ENCODE data around the gene FURIN. TPM values are rescaled to one million over a fixed set of nuclear protein-coding genes. Genes with fewer than 3 reads are reported as not detected.

FURIN gene
- total and polyA plus RNA-seq, 2 of the 8 experiments (the other 6 are each of a cell fraction or from before 2014, with no cell fraction given), result 15.8 to 32.1 TPM

DNA sequence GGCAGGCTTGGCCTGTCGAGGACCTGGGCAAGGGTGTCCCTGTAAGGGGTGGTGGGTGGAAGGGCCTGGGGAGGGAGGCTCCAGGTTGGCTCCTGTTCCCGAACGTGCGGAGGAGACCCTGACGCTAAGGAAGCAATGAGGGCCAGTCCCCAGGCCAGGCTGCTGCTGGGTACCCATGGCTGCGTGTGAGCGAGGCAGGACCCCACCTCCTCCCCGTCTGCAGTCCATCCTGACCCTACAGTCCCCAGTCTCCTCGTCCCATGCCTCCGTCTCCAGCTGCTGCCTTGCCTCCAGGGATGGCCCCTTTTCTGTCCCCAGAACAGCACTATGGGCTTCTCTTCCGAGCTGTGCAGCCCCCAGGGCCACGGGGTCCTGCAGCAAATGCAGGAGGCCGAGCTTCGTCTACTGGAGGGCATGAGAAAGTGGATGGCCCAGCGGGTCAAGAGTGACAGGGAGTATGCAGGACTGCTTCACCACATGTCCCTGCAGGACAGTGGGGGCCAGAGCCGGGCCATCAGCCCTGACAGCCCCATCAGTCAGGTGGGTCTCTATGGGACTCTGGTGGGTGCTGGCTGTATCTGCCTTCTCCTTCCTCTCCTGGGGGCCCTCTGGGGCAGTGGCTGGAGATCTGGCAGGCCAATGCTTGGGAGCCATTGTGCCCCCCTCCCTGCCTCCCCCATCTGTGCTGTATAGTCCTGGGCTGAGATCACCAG is 16.5 kb downstream of the FURIN start:
- peak overlapping the region; percentile 86 for H4K8ac ChIP-seq (ENCODE audit: extremely low read depth, insufficient read depth, low read length)
- 0 out of 2 replicates have a peak overlapping the region, but pooled peaks have one; percentile 11 for H2AFZ ChIP-seq (ENCODE audit: low read length)
- CTCF ChIA-PET (ENCODE audit: partially characterized antibody), result interaction anchor here (0.6 to 5.5 kb wide), 47 partner anchors 11 to 719 kb away, joined by 3 to 132 read pairs (median 6); partner anchors contain the start of genes BLM, FURIN, HDDC3 and MAN2A2
- no peaks in the 10 kb centered on the region for H3K27me3 ChIP-seq (replicated peaks in 1 of 4; ENCODE audit: control insufficient read depth in 3 of 4, extremely low read depth in 1 of 4, insufficient read depth in 3 of 4, low read length in 3 of 4)
- peak overlapping the region; percentile 95 for H4K91ac ChIP-seq (replicated peaks; ENCODE audit: insufficient read length, low read length)
- H3K23me2 ChIP-seq (ENCODE audit: low read depth, low read length), result no peaks in the 10 kb centered on the region; the same call in 1 of the 2 replicates
- H3K4ac ChIP-seq (replicated peaks; ENCODE audit: insufficient read length, low read depth, low read length), result peak overlapping the region; percentile 57
- no peaks in the 10 kb centered on the region; the same call in 1 of the 2 replicates for H3K79me1 ChIP-seq (ENCODE audit: low read depth, low read length)
- no peak overlapping the region for H3K56ac ChIP-seq (replicated peaks; ENCODE audit: insufficient read length, low read depth, low read length)
- POLR2A ChIA-PET (ENCODE audit: partially characterized antibody), result interaction anchor here (1.2 to 4.7 kb wide), 7 partner anchors 11 to 330 kb away, joined by 3 to 22 read pairs (median 11); partner anchors contain the start of genes FURIN and UNC45A
- H2BK5ac ChIP-seq (ENCODE audit: low read depth, low read length), result peak overlapping the region; percentile 87; the same call in 1 of the 2 replicates
- H4K5ac ChIP-seq (ENCODE audit: insufficient read length, low read depth, low read length), result peak overlapping the region; percentile 37
- H3K9ac ChIP-seq (replicated peaks in 1 of 4; ENCODE audit: extremely low read depth in 1 of 4, low read depth in 3 of 4, low read length in 3 of 4), result no peak overlapping the region
- peak overlapping the region; percentile 97 for H3K18ac ChIP-seq (ENCODE audit: extremely low read depth, low read length)
- H2BK15ac ChIP-seq (ENCODE audit: low read length), result peak overlapping the region; percentile 97; the same call in 1 of the 2 replicates
- H2BK12ac ChIP-seq (ENCODE audit: low read depth, low read length), result peak overlapping the region; percentile 87; the same call in 1 of the 2 replicates
- no peak overlapping the region; the same call in 1 of the 2 replicates for H2AK5ac ChIP-seq (ENCODE audit: low read depth, low read length)
- no peak overlapping the region for H3K14ac ChIP-seq (ENCODE audit: insufficient read length)
- H3K4me2 ChIP-seq (ENCODE audit: insufficient read depth in 1 of 2, low read depth in 2 of 2, low read length in 2 of 2), result peak overlapping the region; percentile 62 to 72
- H2BK20ac ChIP-seq (ENCODE audit: low read length), result no peak overlapping the region; the same call in 1 of the 2 replicates
- FAIRE-seq (no peak), DNase-seq (ENCODE audit: low read depth in 1 of 2, low spot score in 2 of 2) (no peak)
- H2BK120ac ChIP-seq (replicated peaks; ENCODE audit: low read depth, low read length), result no peak overlapping the region
- H3K9me3 ChIP-seq (ENCODE audit: insufficient read depth in 2 of 2, low read depth in 1 of 2, low read length in 1 of 2), result no peaks in the 10 kb centered on the region
- peak overlapping the region; percentile 0 to 57 (median 13); a peak in 5 of 8 replicates for H3K4me3 ChIP-seq (ENCODE audit: extremely low read depth in 1 of 4, insufficient read depth in 2 of 4, low read depth in 3 of 4, low read length in 4 of 4)
- 67% methylated on average over 11 of the region's 16 CpGs; no CpG with 5 or more reads in 1 of the 2 experiments for WGBS, 2 experiments (ENCODE audit: extremely low coverage in 1 of 2, insufficient coverage in 1 of 2, insufficient read length in 1 of 2, insufficient replicate concordance in 2 of 2, low coverage in 1 of 2, low lambda C conversion rate in 2 of 2, missing lambda C conversion rate in 1 of 2)
- H3K27ac ChIP-seq (ENCODE audit: low read depth, low read length), result no peak overlapping the region
- no peak overlapping the region for H3K23ac ChIP-seq (ENCODE audit: insufficient read length)
- H3K36me3 ChIP-seq (ENCODE audit: control insufficient read depth in 2 of 4, insufficient read depth in 4 of 4, low read length in 3 of 4), result peaks cover 0 to 6% (median 2%) of the 10 kb centered on the region in 4 experiments; a peak in 2 of 8 replicates
- H3K79me2 ChIP-seq (ENCODE audit: control insufficient read depth in 1 of 2, insufficient read depth in 2 of 2, low read length in 2 of 2), result no peaks in the 10 kb centered on the region
- H4K20me1 ChIP-seq (replicated peaks in 1 of 2; ENCODE audit: control insufficient read depth in 1 of 2, insufficient read depth in 2 of 2, low read length in 2 of 2), result peaks cover 0 to 3% of the 10 kb centered on the region in 2 experiments
- peaks cover 0 to 24% (median 15%) of the 10 kb centered on the region in 4 experiments; a peak in 6 of 7 replicates for H3K4me1 ChIP-seq (replicated peaks in 1 of 4; ENCODE audit: control insufficient read depth in 3 of 4, insufficient read depth in 4 of 4, low read length in 3 of 4)
- TF ChIP-seq KDM4A (IDR thresholded peaks at IDR 0.05; ENCODE audit: low read depth, low read length, severe bottlenecking) (no peak), YY1 (IDR thresholded peaks at IDR 0.05; ENCODE audit: low read depth, low read length) (no peak)

Data from H1 (cell line).